Heart right ventricle (tissue), 16 donors: ENCODE measurements around the gene WNT4. TPM values are rescaled to one million over a fixed set of nuclear protein-coding genes. Genes with fewer than 3 reads are reported as not detected.

Experiments used
- ATAC-seq, 8 donors: fragments of 200-7000 bp; cut with Tn5 transposase; one replicate each; pipeline ENCODE4 v1.9.1; 2020; ENCODE audit warnings: mild to moderate bottlenecking in 8 of 8, moderate library complexity in 8 of 8, moderate number of reproducible peaks in 1 of 8
- DNase-seq, 2 donors: peaks; one replicate each; pipeline ENCODE4 v3.0.0-alpha.2; 2020
- H3K27ac ChIP-seq, 10 donors: fragments of 200-600 bp; sonication (generic) in 2 of 10; one replicate each; pipeline versions ENCODE4 v1.5.0 to v1.8.0; 2020 to 2022; ENCODE audit warnings: mild to moderate bottlenecking in 3 of 10
- H3K27me3 ChIP-seq, 7 donors: fragments of 200-600 bp; one replicate each; pipeline ENCODE4 v1.8.0; 2021 to 2022; ENCODE audit warnings: mild to moderate bottlenecking in 2 of 7
- H3K36me3 ChIP-seq, 9 donors: fragments of 200-600 bp; sonication (generic) in 1 of 9; one replicate each; pipeline versions ENCODE4 v1.5.0 to v1.8.0; 2020 to 2022; ENCODE audit warnings: mild to moderate bottlenecking in 2 of 9
- H3K4me1 ChIP-seq, 9 donors: fragments of 200-600 bp; sonication (generic) in 1 of 9; one replicate each; pipeline versions ENCODE4 v1.5.0 to v1.8.0; 2020 to 2022; ENCODE audit warnings: mild to moderate bottlenecking in 4 of 9
- H3K4me3 ChIP-seq, 10 donors: fragments of 200-600 bp; sonication (generic) in 2 of 10; one replicate each; pipeline versions ENCODE4 v1.5.0 to v1.8.0; 2020 to 2022; ENCODE audit warnings: mild to moderate bottlenecking in 7 of 10, moderate library complexity in 2 of 10
- H3K9me3 ChIP-seq, 11 donors: fragments of 200-600 bp in 10 of 11; sonication (generic) in 2 of 11; one replicate each; pipeline versions ENCODE4 v1.5.0 to v1.8.0; 2013 to 2022; ENCODE audit warnings: mild to moderate bottlenecking in 2 of 11, control low read depth in 1 of 11, moderate library complexity in 1 of 11
- CTCF ChIP-seq, 9 donors: fragments of 200-600 bp; sonication (generic) in 2 of 9; IDR thresholded peaks; one replicate each; pipeline versions ENCODE4 v1.5.0 to v1.8.0; 2021 to 2022; ENCODE audit warnings: antibody characterized with exemption in 9 of 9, mild to moderate bottlenecking in 5 of 9, moderate library complexity in 1 of 9
- WGBS, 2 donors: extraction: QIAGEN DNeasy Blood & Tissue Kit; methylation state at CpG; one replicate each; pipeline ENCODE4 v1.1.7; 2013; ENCODE audit warnings: inconsistent platforms in 1 of 2; 5-methylcytosine and 5-hydroxymethylcytosine counted together
- intact Hi-C, 10 donors: fragments of 100-400 bp; cut with DNase I; formaldehyde crosslinking; loops; one replicate each; pipeline versions ENCODE4 v1.11.1 to v1.14.2; 2022
- polyA plus RNA-seq, 2 donors: library from polyadenylated mRNA; stranded (reverse); fragments of 200-250 nt; gene quantifications; one replicate each; pipeline ENCODE4 v1.2.3, GENCODE V29; 2013
- total RNA-seq, 10 donors: library from RNA; stranded (reverse); fragmentation: NEBNext Ultra II Directional in 3 of 10; extraction: Animal tissue kit (Norgen Biotek cat#: 25700) in 3 of 10; gene quantifications; one replicate each; pipeline versions ENCODE4 v1.2.1 to v1.2.4, GENCODE V29; 2021 to 2023
- donor health status: Arrhythmogenic right ventricular cardiomyopathy.
- donor health status: ischemic (EF 13 %, LVEDD 7.1; RV severe dilation, severe dysfunction).
- donor health status: healthy with polysubstance abuse.
- donor health status: DM: no; HTN: yes; CAD: no.
- donor health status: DM: no; HTN: no; CAD: no.
- donor health status: ischemic (EF 25% LVEDD 6.9; RV normal size, moderate dysfunction).
- donor health status: ischemic (EF 25% LVEDD 5.7; RV mildly dilated, moderate dysfunction).
- donor health status: healthy.
- donor health status: DM: yes; HTN: yes; CAD: no.
- donor health status: Ischemic cardiomyopathy.
- donor health status: ischemic (EF 35%, LVEDD 5.7; RV mildly dilated, moderate dysfunction).
- donor health status: nonischemic (EF 11% LVEDD 7.7; RV severe dilation, severe dysfunction).
- donor health status: DM: yes; HTN: yes; CAD: no.
- donor health status: PGD.
- donor health status: ischemic (EF 29% LVEDD 5.4; RV normal size, mild dysfunction).
- donor health status: nonischemic (EF 23%, LVEDD 6.1; RV moderate dilation, normal function).

The WNT4 gene
- total and polyA plus RNA-seq, 12 donors = 0.06 to 0.16 TPM; not detected in 10

GRCh38 chr1:22184454-22184853, 41.6 kb upstream of the WNT4 start:
- no peak for DNase-seq
- Histone ChIP-seq H3K36me3 (no peaks in the 10 kb centered on the region), H3K27ac (no peak overlapping the region), H3K27me3 (peaks cover 0 to 86% (median 66%) of the 10 kb centered on the region in 7 donors), H3K4me3 (no peak overlapping the region), H3K4me1 (no peaks in the 10 kb centered on the region), H3K9me3 (peaks cover 0 to under 1% (median 0%) of the 10 kb centered on the region in 11 donors)
- TF ChIP-seq CTCF (IDR thresholded peaks at IDR 0.05) = no peak
- no peak for ATAC-seq
- WGBS, 2 donors = 95 to 100% methylated on average over 1 of the region's 1 CpG
- intact Hi-C loops = no loop called here

DNA sequence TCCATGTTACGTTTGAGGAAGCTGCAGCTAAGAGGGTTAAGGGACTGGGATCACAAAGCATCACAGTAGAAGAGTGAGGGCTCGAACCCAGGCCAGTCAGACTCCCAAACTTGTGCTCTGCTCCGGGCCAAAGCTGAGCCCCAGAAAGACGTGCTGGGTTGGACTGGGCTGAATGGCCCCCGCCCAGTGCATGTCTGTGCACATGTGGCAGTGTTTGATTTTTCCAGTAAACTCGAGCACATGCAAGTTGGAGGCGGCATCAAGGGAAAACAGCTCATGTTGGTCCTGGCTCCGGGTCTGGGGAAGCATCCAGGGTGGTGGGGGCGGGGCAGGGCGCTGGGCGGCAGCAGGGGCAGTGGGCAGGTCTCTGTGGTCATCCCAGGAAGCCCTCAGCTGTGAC, 39.8 kb upstream of the WNT4 start:
- no peak for TF ChIP-seq CTCF (IDR thresholded peaks at IDR 0.05)
- H3K36me3 ChIP-seq = no peaks in the 10 kb centered on the region
- 51 to 60% methylated on average over 11 of the region's 11 CpGs for WGBS, 2 donors
- DNase-seq (no peak), ATAC-seq (no peak)
- H3K27ac ChIP-seq = no peak overlapping the region
- H3K9me3 ChIP-seq = peaks cover 0 to 4% (median 0%) of the 10 kb centered on the region in 11 donors
- intact Hi-C loops = no loop called here
- no peaks in the 10 kb centered on the region for H3K4me1 ChIP-seq
- H3K27me3 ChIP-seq = peaks cover 0 to 69% (median 48%) of the 10 kb centered on the region in 7 donors
- H3K4me3 ChIP-seq = no peak overlapping the region

GRCh38 chr1:22179197-22179803, 36.4 kb upstream of the WNT4 start:
- TF ChIP-seq CTCF (IDR thresholded peaks at IDR 0.05) = no peak
- intact Hi-C loops = no loop called here
- H3K4me3 ChIP-seq = no peak overlapping the region
- H3K27me3 ChIP-seq = peaks cover 0 to 43% (median 30%) of the 10 kb centered on the region in 7 donors
- H3K36me3 ChIP-seq = no peaks in the 10 kb centered on the region
- H3K4me1 ChIP-seq = no peaks in the 10 kb centered on the region
- no peak overlapping the region for H3K27ac ChIP-seq
- no peak for DNase-seq
- H3K9me3 ChIP-seq = peaks cover 0 to 4% (median 0%) of the 10 kb centered on the region in 11 donors
- 94 to 95% methylated on average over 2 of the region's 2 CpGs for WGBS, 2 donors
- ATAC-seq = no peak

DNA sequence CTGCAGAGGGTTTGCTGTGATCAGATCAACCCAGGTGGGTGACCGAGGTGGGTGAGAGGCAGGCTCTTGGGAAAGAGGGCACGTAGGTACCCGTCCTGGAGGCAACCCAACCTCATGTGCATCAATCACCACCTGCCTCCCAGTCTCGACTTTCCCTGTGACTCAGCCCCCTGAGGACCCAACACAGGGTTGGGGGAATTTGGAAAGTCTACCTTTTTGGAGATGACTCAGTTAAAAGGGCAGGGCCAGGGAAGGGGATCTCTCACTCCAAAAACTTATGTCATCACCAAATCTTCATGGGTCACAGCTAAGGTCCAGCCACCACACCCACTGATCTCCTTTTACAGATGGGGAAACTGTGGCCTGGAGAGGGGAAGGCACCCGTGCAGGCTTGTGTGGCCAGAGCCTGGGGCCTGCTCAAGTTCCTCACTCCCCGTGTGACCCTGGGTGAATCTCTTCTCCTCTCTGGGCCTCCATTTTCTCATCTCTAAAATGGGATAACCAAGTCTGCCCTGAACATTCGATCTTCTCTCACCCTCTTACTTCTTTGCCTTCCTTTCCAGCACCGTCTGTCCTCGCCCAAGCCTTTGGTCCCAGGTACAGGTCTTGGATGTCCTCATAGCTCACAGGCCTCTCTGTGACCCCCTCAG, 34.6 kb upstream of the WNT4 start:
- no peak for DNase-seq
- Histone ChIP-seq H3K4me1 (no peaks in the 10 kb centered on the region), H3K27me3 (peaks cover 0 to 30% (median 14%) of the 10 kb centered on the region in 7 donors), H3K27ac (no peak overlapping the region), H3K4me3 (no peak overlapping the region), H3K9me3 (peaks cover 0 to 4% (median 0%) of the 10 kb centered on the region in 11 donors), H3K36me3 (no peaks in the 10 kb centered on the region)
- ATAC-seq = peak in 1 of 8 donors; percentile 38
- TF ChIP-seq CTCF (IDR thresholded peaks at IDR 0.05) = no peak
- WGBS, 2 donors = 74 to 88% methylated on average over 9 of the region's 9 CpGs
- intact Hi-C loops = no loop called here
